Type B pancreatic cell (in vitro differentiated cells): ENCODE measurements around the gene GP9. TPM values are rescaled to one million over a fixed set of nuclear protein-coding genes. Genes with fewer than 3 reads are reported as not detected.
"Not testable (repeated sequence)": the region's sequence is repeated elsewhere in the genome, so short reads cannot be mapped to it uniquely, and the experiment has no call there.

Source experiments
- DNase-seq: peaks from one replicate; pipeline ENCODE4 v3.0.0; 2021; ENCODE audit warnings: mixed read lengths; ENCODE audit not compliant: unreplicated experiment; ENCODE audit errors: extremely low spot score
- H3K27ac Mint-ChIP-seq: 2 replicates; pipeline ENCODE4 v1.8.0; 2021; ENCODE audit warnings: mild to moderate bottlenecking, mixed read lengths
- H3K27me3 Mint-ChIP-seq: 2 replicates; pipeline ENCODE4 v1.8.0; 2021; ENCODE audit warnings: mixed read lengths
- H3K36me3 Mint-ChIP-seq: 2 replicates; pipeline ENCODE4 v1.8.0; 2021; ENCODE audit warnings: mixed read lengths
- H3K4me1 Mint-ChIP-seq: one replicate; pipeline ENCODE4 v1.8.0; 2021; ENCODE audit warnings: mixed read lengths; ENCODE audit not compliant: unreplicated experiment
- H3K4me3 Mint-ChIP-seq: 2 replicates; pipeline ENCODE4 v1.8.0; 2021; ENCODE audit warnings: mild to moderate bottlenecking, mixed read lengths
- H3K9me3 Mint-ChIP-seq: 2 replicates; pipeline ENCODE4 v1.8.0; 2021; ENCODE audit warnings: mixed read lengths
- total RNA-seq: library from RNA; stranded (reverse); gene quantifications from 2 replicates; pipeline ENCODE4 v1.2.1, GENCODE V29; 2021; ENCODE audit warnings: low replicate concordance
- TF ChIP-seq, protein P1 (sequence below): fragments of 200-600 bp; sonication (generic); conservative IDR thresholded peaks from 2 replicates; pipeline ENCODE4 v1.5.0; 2021; ENCODE audit warnings: antibody characterized with exemption, mild to moderate bottlenecking

Gene GP9
- total RNA-seq, 1 donor from 2014 or later: not detected

DNA sequence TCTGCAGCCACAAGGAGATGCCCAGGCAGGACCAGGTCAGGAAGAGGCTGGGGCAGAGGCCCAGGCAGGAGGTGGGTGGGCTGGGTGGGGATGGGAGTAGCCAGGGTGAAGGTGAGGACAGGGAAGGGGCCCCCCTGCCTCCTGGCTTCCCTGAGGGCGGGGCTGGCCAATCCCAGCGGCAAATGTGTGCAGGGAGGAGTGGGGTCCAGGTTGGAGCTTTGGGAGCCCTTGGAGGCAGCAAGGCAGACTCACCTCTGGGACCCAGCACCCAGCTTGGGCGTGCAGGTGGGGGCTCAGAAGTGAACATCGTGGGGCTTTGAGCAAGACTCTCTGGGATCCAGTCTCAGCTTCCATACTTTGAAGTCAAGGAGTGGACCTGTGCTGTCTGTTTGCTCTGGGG, 25.2 kb downstream of the GP9 start:
- no peaks in the 10 kb centered on the region for H3K27me3 Mint-ChIP-seq
- H3K4me1 Mint-ChIP-seq: no peaks in the 10 kb centered on the region
- H3K27ac Mint-ChIP-seq: no peak overlapping the region
- no peak for DNase-seq
- no peaks in the 10 kb centered on the region for H3K36me3 Mint-ChIP-seq
- TF ChIP-seq, protein P1, sequence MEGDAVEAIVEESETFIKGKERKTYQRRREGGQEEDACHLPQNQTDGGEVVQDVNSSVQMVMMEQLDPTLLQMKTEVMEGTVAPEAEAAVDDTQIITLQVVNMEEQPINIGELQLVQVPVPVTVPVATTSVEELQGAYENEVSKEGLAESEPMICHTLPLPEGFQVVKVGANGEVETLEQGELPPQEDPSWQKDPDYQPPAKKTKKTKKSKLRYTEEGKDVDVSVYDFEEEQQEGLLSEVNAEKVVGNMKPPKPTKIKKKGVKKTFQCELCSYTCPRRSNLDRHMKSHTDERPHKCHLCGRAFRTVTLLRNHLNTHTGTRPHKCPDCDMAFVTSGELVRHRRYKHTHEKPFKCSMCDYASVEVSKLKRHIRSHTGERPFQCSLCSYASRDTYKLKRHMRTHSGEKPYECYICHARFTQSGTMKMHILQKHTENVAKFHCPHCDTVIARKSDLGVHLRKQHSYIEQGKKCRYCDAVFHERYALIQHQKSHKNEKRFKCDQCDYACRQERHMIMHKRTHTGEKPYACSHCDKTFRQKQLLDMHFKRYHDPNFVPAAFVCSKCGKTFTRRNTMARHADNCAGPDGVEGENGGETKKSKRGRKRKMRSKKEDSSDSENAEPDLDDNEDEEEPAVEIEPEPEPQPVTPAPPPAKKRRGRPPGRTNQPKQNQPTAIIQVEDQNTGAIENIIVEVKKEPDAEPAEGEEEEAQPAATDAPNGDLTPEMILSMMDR: no peak
- no peaks in the 10 kb centered on the region for H3K9me3 Mint-ChIP-seq
- no peak overlapping the region for H3K4me3 Mint-ChIP-seq

DNA sequence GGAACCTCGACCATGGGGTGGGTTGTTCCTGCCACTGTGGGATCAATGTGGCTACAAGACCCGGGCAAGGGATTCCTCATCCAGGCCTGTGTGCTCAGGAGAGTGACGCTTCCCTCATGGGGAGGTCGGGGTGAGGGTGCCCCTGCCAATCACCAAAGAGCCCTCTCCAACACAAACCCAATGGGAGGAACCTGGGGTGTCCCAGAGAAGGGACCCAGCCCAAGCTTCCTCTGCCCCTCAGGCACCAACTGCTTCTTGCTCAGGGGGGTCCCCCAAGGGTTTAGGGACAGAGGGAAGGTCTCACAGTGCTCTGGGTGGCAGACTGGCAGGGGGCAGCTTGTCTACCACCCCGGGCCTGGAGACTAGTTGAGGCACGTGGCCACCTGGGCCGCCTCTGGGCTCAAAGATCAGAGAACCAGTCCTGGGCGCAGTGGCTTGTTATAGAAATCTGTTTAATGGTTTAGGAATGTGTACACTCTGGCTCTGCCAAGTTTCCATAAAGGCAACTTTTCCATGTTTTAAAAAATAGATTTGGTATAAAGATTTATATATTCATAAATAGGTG, 26.6 kb downstream of the GP9 start:
- Mint-ChIP-seq H3K9me3 (no peaks in the 10 kb centered on the region), H3K27me3 (no peaks in the 10 kb centered on the region), H3K4me3 (no peak overlapping the region), H3K4me1 (no peaks in the 10 kb centered on the region), H3K36me3 (no peaks in the 10 kb centered on the region), H3K27ac (no peak overlapping the region)
- TF ChIP-seq, protein P1: no peak
- no peak for DNase-seq

DNA sequence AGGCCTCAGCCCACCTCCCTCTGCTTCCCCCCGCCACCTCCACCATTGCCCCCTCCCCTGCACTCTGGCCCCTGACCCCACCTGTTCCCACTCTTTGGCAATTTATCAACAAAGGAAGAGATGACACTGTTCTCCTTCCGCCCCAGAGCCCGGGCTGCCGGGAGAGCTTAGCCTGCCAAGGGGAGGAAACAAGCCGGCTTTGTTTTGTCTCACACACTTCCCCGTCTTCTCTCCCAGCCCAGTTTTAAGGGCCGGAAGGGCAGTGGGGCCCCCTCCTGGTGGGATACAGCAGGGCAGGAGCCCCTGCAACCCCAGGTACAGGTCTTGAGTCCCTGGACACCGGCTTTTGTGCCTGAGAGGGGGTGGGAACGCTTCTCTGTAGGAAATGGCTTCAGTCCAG, 27.3 kb downstream of the GP9 start:
- H3K27me3 Mint-ChIP-seq, H3K4me3 Mint-ChIP-seq, H3K4me1 Mint-ChIP-seq, H3K9me3 Mint-ChIP-seq, DNase-seq, H3K27ac Mint-ChIP-seq, H3K36me3 Mint-ChIP-seq: not testable (repeated sequence)

DNA sequence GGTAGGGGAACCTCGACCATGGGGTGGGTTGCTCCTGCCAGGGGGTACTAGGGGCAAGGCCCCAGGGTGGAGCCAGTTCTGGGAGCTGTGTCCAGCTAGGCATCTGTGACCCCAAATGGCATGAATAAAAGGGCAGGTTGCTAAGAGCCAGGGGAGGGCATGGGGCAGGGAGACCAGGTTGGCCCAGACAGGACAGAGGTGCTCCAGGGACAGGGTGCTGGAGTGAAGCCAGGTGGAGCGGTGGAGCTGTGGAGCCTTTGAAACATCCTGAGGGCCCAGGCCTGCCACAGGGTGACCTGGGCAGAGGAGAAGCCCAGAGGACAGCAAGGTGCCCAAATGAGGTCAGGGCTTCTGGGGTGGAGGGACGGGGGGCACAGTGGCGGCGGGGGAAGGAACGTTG, 27.7 kb downstream of the GP9 start:
- H3K4me1 Mint-ChIP-seq, H3K36me3 Mint-ChIP-seq, H3K4me3 Mint-ChIP-seq, DNase-seq, H3K9me3 Mint-ChIP-seq, H3K27ac Mint-ChIP-seq, H3K27me3 Mint-ChIP-seq: not testable (repeated sequence)

DNA sequence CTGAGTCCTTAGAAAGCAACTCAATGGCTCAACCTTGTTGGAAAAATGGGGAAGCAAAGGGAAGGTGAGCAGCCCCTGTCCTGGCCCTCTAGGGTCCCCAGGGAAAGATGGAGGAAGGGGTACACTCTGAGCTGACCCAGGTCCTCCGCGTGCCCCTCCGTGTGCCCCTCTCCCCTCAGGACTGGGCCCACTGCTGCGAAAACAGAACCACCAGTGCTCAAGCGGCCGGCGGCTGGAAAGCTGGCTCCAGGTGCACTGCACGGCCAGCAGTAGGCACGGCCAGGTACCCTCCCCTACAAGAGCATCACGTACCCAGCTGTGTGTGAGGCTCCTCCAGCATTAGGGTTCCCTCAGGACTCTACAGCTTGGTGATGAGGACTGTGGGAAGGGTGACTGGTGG, 34.7 kb downstream of the GP9 start:
- no peak overlapping the region for H3K4me3 Mint-ChIP-seq
- no peaks in the 10 kb centered on the region for H3K4me1 Mint-ChIP-seq
- no peak overlapping the region for H3K27ac Mint-ChIP-seq
- TF ChIP-seq, protein P1: no peak
- H3K9me3 Mint-ChIP-seq: no peaks in the 10 kb centered on the region
- DNase-seq: no peak
- peaks cover 15% of the 10 kb centered on the region for H3K36me3 Mint-ChIP-seq
- H3K27me3 Mint-ChIP-seq: no peaks in the 10 kb centered on the region

DNA sequence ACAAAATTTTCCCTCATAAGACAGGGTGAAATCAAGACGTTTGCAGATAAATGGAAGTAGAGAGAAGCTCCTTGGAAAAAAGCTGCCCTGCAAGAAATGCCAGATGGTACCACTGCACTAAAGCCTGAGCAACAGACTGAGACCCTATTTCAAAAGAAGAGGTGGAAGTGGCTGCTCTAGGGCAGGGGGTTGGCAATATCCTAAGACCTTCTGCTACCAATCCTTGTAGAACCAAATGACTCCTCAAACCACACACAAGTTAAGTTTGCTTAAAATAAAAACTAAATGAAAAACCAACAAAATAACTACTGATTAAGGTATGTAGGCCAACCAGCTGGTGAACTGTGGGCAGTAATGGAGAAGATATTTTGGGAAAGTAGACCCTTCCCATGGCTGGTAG, 39.7 kb downstream of the GP9 start:
- Mint-ChIP-seq H3K9me3 (no peaks in the 10 kb centered on the region), H3K4me1 (peaks cover 5% of the 10 kb centered on the region), H3K36me3 (peaks cover 15% of the 10 kb centered on the region), H3K27ac (no peak overlapping the region), H3K4me3 (no peak overlapping the region), H3K27me3 (no peaks in the 10 kb centered on the region)
- no peak for DNase-seq
- TF ChIP-seq, protein P1: no peak
